Kidney epithelial cell (primary cell): ENCODE data around the gene DIAPH3. TPM values are rescaled to one million over a fixed set of nuclear protein-coding genes. Genes with fewer than 3 reads are reported as not detected.

Experiments
- DNase-seq: peaks from one replicate; pipeline ENCODE4 v3.0.0-alpha.2; 2010; ENCODE audit warnings: low read depth
- H3K27me3 ChIP-seq: 2 replicates; pipeline ENCODE4 v1.6.0; 2011; ENCODE audit warnings: low read length; ENCODE audit not compliant: control insufficient read depth, insufficient read depth
- H3K36me3 ChIP-seq: 2 replicates; pipeline ENCODE4 v1.5.1; 2011; ENCODE audit warnings: low read length; ENCODE audit not compliant: control insufficient read depth, insufficient read depth
- H3K4me3 ChIP-seq: 2 replicates; pipeline ENCODE4 v1.5.1; 2011; ENCODE audit warnings: low read depth, mild to moderate bottlenecking, control low read depth, low read length
- CTCF ChIP-seq: IDR thresholded peaks from 2 replicates; pipeline ENCODE4 v1.5.1; 2011; ENCODE audit warnings: mild to moderate bottlenecking, moderate library complexity, low read length, control low read depth, inconsistent platforms; ENCODE audit not compliant: insufficient read depth, poor library complexity, severe bottlenecking
- total RNA-seq: library from RNA; depleted of rRNA; stranded (reverse); fragments of >200 nt; gene quantifications from 2 replicates; pipeline ENCODE4 v1.2.3, GENCODE V29; 2015

DIAPH3 gene
- total RNA-seq, 1 donor from 2014 or later, result 7.5 TPM

- H3K27me3 ChIP-seq, result no peaks in the 10 kb centered on the region
- no peak for TF ChIP-seq CTCF
- H3K4me3 ChIP-seq, result no peak overlapping the region
- H3K36me3 ChIP-seq, result no peaks in the 10 kb centered on the region
- no peak for DNase-seq
These were observed 206.3 kb downstream of the DIAPH3 start for GRCh38 chr13:59957438-59957837.

- no peak overlapping the region for H3K4me3 ChIP-seq
- no peak for DNase-seq
- no peaks in the 10 kb centered on the region for H3K36me3 ChIP-seq
- no peaks in the 10 kb centered on the region for H3K27me3 ChIP-seq
- no peak for TF ChIP-seq CTCF
These were observed 209.1 kb downstream of the DIAPH3 start for GRCh38 chr13:59954601-59955000.

GRCh38 chr13:59951011-59951410 is 212.7 kb downstream of the DIAPH3 start:
- no peak for TF ChIP-seq CTCF
- H3K27me3 ChIP-seq, result no peaks in the 10 kb centered on the region
- no peak for DNase-seq
- H3K36me3 ChIP-seq, result no peaks in the 10 kb centered on the region
- H3K4me3 ChIP-seq, result no peak overlapping the region

- Histone ChIP-seq H3K36me3 (no peaks in the 10 kb centered on the region), H3K4me3 (no peak overlapping the region), H3K27me3 (no peaks in the 10 kb centered on the region)
- no peak for TF ChIP-seq CTCF
- peak; percentile 38 for DNase-seq
These were observed 213.5 kb downstream of the DIAPH3 start for GRCh38 chr13:59950266-59950665.

- Histone ChIP-seq H3K4me3 (no peak overlapping the region), H3K27me3 (no peaks in the 10 kb centered on the region), H3K36me3 (no peaks in the 10 kb centered on the region)
- DNase-seq, result no peak
- no peak for TF ChIP-seq CTCF
These were observed 215.0 kb downstream of the DIAPH3 start for GRCh38 chr13:59948686-59949085.

GRCh38 chr13:59946944-59947343 is 216.8 kb downstream of the DIAPH3 start:
- H3K27me3 ChIP-seq, result no peaks in the 10 kb centered on the region
- H3K4me3 ChIP-seq, result no peak overlapping the region
- H3K36me3 ChIP-seq, result no peaks in the 10 kb centered on the region
- TF ChIP-seq CTCF, result no peak
- DNase-seq, result no peak
